ENCODE data around the gene TNRC6B.

GRCh38 chr22:40226620-40227019, 48.9 kb downstream of the TNRC6B start:
- TF ChIP-seq CTCF (IDR thresholded peaks at IDR 0.05) (no peak), POLR2A (IDR thresholded peaks at IDR 0.05) (no peak)

All from lower leg skin (tissue), 3 donors.